ENCODE data around the gene LKAAEAR1.
"Not testable (repeated sequence)": the region's sequence is repeated elsewhere in the genome, so short reads cannot be mapped to it uniquely, and the experiment has no call there.

The LKAAEAR1 gene

DNA sequence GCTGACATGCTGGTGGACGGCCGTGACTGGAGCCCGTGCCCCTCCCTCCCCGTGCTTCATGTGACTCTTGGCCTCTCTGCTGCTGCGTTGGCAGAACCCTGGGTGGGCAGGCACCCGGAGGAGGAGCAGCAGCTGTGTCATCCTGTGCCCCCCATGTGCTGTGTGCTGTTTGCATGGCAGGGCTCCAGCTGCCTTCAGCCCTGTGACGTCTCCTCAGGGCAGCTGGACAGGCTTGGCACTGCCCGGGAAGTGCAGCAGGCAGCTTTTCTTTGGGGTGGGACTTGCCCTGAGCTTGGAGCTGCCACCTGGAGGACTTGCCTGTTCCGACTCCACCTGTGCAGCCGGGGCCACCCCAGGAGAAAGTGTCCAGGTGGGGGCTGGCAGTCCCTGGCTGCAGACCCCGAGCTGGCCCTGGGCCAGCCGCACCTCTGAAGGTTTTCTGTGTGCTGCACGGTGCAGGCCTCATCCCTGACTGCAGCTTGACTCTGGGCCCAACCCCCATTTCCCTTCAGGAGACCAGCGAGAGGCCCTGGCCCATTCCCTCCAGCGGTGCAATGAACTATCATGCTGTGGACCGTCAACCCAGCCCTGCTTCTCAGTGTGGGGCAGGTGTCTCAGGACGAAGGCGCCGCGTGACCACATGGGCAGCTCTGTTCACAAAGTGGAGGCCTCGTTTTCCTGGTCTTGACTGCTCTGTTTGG is 15.0 kb upstream of the LKAAEAR1 start:
- DNase-seq (ENCODE audit: low read depth in 2 of 3, low spot score in 1 of 3): no peak

DNA sequence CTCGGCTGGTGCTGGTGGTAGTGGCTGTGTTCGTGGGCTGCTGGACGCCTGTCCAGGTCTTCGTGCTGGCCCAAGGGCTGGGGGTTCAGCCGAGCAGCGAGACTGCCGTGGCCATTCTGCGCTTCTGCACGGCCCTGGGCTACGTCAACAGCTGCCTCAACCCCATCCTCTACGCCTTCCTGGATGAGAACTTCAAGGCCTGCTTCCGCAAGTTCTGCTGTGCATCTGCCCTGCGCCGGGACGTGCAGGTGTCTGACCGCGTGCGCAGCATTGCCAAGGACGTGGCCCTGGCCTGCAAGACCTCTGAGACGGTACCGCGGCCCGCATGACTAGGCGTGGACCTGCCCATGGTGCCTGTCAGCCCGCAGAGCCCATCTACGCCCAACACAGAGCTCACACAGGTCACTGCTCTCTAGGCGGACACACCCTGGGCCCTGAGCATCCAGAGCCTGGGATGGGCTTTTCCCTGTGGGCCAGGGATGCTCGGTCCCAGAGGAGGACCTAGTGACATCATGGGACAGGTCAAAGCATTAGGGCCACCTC is 14.3 kb upstream of the LKAAEAR1 start:
- DNase-seq (ENCODE audit: low read depth in 2 of 3, low spot score in 1 of 3): no peak

DNA sequence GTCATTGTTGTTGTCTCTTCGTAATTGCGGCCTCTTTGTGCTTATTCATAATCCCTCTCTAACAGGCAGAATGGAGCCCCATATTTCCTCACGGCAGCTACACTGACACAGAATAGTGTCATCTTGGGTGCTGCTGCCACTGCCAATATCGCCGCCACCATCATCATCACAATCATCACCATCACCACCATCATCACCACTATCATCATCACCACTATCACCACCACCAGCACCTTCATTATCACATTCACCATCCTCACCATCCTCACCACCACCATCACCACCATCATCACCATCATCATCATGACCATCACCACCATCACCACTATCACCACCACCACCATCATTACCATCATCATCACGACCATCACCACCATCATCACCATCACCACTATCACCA is 12.3 kb upstream of the LKAAEAR1 start:
- no peak for DNase-seq (ENCODE audit: low read depth in 2 of 3, low spot score in 1 of 3)

DNA sequence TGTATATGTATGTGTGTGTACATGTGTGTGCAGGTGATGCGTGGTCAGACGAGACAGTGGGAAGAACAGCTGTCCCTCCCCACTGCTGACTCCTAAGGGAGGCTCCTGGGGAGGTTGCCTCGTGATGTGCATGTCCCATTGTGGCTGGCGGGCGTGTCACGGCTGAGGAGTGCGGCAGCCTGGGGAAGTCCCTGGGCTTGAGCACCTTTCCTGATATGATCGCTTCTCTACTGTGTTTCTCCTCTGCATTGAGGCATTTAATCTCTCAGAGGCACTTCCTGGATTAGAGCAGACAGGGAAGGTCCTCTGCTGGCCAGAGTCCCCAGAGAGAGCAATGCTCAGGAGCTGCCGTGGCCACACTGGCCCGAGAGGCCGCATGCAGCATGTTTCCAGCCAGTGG is 11.7 kb upstream of the LKAAEAR1 start:
- no peak for DNase-seq (ENCODE audit: low read depth in 2 of 3, low spot score in 1 of 3)

DNA sequence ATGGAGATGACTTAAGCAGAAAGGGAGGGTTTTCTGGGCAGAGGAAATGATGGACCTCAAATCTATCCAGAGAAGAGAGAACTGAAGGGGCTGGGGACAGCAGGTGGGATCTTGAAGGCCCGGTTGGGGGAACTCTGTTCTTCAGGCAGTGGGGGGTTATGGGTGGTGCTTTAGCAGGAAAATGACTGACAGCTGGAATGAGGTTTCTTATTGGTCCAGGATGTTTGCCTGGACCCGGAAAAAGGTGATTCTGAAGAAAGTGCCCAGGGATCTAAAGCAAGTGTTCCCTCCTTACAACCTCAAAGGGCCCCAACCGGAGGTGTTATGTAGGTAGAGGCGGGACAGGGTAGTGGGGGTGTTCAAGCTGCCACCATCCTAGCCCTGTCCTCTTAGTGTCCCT is 11.3 kb upstream of the LKAAEAR1 start:
- no peak for DNase-seq (ENCODE audit: low read depth in 2 of 3, low spot score in 1 of 3)

DNA sequence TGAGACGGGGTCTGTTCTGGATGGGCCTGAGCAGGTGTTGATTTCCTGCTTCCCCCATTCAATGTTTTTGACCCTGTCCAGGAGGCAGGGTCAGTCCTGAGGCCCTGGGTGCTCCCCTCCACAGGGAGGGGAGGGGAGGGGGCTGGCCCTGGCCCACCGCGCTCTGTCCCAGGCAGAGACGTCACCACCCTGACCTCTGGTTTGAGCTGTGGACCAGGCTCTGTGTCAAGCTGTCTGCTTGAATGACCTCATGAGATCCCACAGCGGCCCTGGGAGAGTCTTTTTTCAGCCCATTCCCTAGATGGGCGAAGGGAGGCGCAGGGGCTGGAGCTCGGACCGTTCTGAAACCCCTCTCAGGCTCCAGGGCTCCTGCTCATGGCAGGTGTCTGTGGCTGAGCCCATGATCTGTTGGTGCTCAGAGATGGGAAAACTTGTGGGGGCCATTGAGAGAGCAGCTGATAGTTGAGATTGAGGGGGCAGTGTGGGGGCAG is 8.9 kb upstream of the LKAAEAR1 start:
- DNase-seq (ENCODE audit: low read depth in 2 of 3, low spot score in 1 of 3): no peak

DNA sequence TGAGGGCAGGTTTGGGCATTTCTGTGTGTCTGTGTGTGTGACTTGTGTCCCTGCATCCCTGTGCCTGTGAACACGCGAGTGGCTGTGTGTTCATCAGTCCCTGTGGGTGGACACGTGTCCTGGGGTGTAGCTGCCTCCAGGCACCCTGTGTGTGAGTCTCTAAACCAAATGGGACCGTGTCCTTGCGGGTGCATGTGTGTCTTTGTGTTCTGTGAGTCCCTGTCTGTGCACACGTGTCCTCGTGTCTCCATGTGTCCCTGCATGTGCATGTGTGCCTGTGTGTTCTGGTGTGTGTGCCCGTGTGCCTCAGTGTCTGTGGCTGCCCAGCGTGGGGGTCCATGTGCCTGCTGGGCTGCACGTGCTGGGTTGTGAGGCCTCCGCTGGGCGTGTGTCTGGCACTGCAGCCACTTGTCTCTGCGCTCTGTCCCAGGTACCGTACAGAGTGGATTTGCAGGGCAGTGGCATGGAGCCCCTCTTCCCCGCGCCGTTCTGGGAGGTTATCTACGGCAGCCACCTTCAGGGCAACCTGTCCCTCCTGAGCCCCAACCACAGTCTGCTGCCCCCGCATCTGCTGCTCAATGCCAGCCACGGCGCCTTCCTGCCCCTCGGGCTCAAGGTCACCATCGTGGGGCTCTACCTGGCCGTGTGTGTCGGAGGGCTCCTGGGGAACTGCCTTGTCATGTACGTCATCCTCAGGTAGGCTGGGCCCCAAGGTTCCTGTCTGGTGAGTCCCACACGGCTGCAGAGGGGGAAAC is 8.2 kb upstream of the LKAAEAR1 start:
- DNase-seq (ENCODE audit: low read depth in 2 of 3, low spot score in 1 of 3): no peak

DNA sequence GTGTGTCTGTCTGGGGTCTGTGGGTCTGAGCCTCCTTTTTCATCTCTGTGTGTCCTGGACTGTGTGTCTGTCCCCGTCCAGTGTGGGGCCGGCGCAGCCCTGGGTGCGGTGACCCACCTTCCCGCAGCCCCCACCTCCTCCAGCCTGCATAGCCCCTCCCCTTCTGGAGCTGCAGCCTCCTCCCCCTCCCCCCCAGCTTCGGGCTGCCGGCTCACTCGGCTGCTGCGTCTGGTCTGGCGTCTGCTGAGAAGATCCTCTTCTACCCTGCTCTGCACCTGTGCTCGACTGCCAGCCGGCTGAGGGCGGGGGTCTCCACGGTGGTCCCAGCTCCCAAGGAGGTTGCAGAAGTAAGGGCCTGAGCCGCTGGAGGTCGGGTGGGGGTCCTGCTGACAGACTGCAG is 7.6 kb upstream of the LKAAEAR1 start:
- DNase-seq (ENCODE audit: low read depth in 2 of 3, low spot score in 1 of 3): no peak

DNA sequence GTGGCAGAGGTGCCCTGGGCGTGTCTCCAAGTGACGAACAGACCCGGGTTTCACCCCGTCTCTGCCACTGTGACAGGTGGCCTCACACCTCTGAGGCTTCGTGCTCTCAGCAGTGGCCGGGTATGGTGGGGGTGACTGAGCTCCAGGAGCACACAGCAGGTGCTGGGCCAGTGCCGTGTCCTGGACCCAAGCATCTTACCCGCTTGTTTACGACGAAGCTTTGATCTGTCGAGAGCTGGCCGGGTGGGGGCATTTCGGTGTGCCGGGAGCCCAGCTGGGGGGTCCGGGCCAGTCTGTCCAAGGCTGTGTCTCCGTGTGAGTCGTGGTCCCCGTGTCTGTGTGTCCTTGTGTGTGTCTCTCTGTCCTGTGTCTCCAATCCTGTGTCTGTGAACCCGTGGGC is 7.1 kb upstream of the LKAAEAR1 start:
- DNase-seq (ENCODE audit: low read depth in 2 of 3, low spot score in 1 of 3): no peak

DNA sequence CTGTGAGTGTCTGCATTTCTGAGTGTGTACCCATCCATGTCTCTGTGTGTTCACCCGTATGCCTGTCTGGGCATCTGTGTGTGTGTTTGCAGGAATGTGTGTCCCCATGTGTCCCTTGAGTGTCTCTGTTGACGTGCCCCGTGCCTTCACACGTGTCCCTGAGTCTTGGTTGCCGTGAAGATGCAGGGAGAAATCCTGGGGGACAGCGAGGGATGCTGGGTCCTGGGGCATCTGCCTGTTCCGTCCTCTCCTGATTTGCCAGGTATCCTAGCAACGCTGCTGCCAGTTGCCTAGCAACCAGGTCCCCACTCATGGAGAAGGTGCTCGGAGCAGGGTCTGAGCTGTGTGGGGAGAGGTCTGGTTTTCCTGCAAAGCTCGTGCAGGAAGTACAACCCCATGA is 6.0 kb upstream of the LKAAEAR1 start:
- no peak for DNase-seq (ENCODE audit: low read depth in 2 of 3, low spot score in 1 of 3)

DNA sequence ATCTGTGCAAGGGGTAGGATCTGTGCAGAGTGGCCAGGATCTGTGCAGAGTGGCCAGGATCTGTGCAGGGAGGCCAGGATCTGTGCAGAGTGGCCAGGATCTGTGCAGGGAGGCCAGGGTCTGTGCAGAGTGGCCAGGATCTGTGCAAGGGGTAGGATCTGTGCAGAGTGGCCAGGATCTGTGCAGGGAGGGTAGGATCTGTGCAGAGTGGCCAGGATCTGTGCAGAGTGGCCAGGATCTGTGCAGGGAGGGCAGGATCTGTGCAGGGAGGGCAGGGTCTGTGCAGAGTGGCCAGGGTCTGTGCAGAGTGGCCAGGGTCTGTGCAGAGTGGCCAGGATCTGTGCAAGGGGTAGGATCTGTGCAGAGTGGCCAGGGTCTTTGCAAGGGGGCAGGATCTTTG is 4.4 kb upstream of the LKAAEAR1 start:
- not testable (repeated sequence) for DNase-seq (ENCODE audit: low read depth in 2 of 3, low spot score in 1 of 3)

DNA sequence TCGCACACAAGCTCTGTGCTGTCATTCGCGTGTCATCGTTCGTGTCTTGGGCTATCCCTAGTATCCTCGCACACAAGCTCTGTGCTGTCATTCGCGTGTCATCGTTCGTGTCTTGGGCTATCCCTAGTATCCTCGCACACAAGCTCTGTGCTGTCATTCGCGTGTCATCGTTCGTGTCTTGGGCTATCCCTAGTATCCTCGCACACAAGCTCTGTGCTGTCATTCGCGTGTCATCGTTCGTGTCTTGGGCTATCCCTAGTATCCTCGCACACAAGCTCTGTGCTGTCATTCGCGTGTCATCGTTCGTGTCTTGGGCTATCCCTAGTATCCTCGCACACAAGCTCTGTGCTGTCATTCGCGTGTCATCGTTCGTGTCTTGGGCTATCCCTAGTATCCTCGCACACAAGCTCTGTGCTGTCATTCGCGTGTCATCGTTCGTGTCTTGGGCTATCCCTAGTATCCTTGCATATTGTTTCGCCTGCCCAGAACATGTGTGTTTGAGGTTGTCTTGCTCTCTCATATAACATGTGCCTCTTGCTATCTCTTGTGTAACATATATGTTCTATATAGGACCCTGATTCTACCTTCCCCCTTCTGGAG is 3.1 kb upstream of the LKAAEAR1 start:
- not testable (repeated sequence) for DNase-seq (ENCODE audit: low read depth in 2 of 3, low spot score in 1 of 3)

DNA sequence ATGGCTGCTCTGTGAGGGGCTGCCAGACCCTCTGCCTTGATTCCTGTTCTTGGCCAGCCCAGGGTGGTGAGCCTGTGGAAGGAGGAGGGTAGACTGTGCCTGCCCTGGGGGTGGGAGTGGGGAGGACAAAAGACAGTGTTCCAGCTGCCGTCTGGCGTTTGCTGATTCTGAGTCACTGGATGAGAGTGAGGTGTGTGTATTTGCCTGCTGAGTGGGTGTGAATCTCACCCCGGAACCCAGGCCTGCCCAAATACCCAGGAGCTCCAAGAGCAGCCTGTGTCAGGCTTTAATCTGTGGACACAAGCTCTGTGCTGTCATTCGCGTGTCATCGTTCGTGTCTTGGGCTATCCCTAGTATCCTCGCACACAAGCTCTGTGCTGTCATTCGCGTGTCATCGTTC is 2.6 kb upstream of the LKAAEAR1 start:
- no peak for DNase-seq (ENCODE audit: low read depth in 2 of 3, low spot score in 1 of 3)

DNA sequence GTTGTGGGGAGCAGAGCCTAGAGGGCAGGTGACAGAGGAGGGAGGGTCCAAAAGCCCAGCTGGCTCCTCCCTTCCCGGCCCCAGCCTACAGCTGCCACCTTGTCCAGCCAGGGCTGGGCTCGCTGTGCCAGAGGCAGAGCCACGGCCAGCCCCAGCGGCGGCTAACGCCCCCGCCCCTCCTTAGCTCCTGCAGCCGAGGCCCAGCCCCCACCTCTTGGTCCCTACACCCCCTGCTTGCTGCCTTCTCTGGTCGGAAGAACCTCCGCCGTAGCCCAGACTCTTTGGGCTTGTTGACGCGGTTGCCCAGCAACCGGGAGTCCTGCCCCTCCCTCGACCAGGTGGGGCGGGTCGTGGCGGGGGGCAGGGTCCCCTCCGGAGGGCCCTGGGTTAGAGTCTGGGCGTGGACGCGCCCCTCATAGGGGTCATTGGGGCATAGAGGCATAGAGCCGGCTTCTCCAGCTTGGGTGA is 521 bp upstream of the LKAAEAR1 start:
- DNase-seq (ENCODE audit: low read depth in 2 of 3, low spot score in 1 of 3): no peak

DNA sequence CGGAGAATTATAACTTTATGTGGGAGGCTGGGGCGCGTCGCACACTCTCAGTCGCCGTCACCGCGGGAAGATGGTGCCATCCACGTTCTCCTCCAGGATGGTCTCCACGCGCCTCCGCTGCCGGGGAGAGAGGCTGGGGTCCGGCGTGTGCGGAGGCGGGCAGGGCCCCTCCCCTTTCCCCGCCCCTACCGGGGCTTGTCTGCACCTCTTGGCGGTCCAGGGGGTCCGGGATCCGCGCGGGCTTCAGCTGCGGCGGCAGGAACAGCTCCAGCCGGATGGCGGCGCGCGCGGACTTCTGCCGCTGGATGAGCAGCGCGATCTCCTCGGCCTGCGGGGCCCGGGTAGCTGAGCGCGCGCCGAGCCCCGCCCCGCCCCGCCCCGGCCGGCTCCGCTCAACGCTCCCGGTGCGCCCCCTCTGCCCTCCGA is 807 bp downstream of the LKAAEAR1 start:
- peak; percentile 36 to 70 (median 60) for DNase-seq (ENCODE audit: low read depth in 2 of 3, low spot score in 1 of 3)

DNA sequence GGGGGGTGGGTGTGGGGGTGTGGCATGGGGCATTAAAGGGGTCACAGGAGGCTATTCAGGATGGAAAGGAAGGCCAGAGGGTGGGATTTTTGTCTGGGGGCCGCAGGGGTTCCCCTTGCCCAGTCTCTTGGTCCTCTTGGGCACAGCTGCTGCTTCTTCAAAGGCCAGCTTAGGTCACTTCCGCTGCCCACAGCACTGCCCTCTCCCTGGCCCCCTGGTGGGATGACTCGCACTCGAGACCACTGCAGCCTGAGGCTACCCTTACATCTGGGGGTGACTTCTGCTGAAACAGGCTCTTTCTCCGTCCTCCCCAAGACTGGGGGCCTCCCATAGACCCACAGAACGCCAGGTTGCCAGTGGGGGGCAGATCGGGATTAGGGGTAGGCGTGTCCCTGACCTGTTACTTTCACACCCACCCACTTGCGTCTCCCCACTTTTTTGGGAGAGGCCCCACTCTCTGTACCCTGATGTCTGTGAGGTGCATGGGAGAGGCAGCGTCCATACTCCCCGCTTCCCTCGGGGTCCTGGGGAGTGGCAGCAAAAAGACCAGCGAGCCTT is 1.3 kb downstream of the LKAAEAR1 start:
- no peak for DNase-seq (ENCODE audit: low read depth in 2 of 3, low spot score in 1 of 3)

DNA sequence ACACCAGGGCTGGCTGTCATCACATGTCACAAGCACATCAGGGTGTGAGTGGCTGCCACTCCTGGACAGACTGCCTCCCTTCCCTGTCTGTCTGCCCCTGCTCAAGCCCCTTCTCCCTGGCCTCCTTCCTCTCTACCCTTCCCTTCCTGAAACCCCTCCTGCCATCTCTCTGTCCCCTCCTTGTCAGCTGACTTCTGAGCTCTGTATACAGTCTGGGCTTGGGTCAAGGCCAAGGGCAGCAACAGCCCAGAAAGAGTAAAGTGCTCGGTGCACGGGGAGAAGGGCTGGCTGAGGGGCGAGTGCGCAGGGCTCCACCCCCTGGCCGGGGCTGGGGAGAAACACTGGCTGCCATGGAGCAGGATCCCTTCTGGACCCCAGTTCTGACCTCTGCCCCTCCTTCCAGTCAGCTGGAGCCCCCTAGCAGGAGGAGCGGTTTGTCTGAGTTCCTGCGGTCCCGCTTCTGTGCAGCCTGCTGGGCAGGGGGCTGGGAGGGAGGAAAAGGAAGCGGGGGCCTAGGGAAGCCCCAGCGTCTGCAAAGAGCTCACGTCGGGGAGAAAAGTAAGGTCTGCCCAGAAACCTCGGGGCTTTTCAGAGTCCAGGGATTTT is 2.0 kb downstream of the LKAAEAR1 start:
- DNase-seq (ENCODE audit: low read depth in 2 of 3, low spot score in 1 of 3): no peak

DNA sequence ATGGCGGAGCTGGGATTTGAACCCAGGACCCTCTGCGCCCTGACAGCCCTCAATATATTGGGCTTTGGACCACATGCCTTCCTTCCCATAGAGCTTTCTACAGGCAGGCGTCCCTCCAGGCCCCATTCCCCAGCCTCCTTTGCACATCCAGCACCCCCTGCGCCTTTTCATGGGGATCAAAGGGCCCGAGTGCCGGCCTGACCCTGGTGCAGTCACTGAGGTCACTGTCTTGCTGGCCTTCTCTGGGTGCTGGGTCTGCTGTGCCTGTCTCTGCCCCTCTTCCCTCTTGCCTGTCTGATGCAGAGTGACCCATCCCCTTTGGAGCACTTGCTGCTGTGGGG is 2.6 kb downstream of the LKAAEAR1 start:
- no peak for DNase-seq (ENCODE audit: low read depth in 2 of 3, low spot score in 1 of 3)

DNA sequence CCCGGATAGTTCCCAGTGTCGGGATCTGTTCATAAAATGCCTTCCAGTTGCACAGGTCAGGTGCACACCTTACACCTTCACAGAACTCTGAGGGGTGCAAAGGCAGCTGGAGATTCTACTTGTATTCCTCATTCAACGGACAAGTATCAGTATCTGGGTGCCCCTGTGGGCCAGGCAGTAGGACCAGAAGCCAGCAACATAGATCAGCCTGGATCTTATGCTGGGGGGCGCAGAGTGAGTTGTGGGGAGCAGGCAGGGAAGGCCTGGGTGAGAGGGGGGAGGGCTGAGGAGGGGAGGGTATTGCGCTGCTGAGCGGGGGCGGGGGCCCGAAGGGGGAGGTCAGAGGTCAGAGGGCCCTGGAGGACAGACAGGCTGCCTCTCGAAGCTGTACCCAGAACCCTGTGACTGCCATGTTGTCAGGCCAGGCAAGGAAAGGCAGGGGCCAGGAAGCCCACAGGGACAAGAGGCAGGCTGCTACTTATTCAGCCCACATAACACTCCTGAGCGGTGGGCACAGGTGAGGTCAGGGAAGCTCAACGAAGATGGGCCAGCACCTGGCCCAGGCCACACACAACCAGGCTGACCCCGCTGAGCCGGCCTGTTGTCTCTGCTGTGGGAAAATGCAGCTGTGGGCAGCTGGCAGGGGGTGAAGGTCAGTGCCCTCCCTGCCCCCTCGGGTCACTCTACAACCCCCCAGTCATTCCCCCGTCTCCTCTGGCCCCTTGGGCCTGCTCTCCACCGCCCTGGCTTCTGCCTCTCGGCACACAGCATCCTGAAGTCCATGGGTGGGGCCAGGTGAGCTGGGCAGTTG is 3.2 kb downstream of the LKAAEAR1 start:
- no peak for DNase-seq (ENCODE audit: low read depth in 2 of 3, low spot score in 1 of 3)

DNA sequence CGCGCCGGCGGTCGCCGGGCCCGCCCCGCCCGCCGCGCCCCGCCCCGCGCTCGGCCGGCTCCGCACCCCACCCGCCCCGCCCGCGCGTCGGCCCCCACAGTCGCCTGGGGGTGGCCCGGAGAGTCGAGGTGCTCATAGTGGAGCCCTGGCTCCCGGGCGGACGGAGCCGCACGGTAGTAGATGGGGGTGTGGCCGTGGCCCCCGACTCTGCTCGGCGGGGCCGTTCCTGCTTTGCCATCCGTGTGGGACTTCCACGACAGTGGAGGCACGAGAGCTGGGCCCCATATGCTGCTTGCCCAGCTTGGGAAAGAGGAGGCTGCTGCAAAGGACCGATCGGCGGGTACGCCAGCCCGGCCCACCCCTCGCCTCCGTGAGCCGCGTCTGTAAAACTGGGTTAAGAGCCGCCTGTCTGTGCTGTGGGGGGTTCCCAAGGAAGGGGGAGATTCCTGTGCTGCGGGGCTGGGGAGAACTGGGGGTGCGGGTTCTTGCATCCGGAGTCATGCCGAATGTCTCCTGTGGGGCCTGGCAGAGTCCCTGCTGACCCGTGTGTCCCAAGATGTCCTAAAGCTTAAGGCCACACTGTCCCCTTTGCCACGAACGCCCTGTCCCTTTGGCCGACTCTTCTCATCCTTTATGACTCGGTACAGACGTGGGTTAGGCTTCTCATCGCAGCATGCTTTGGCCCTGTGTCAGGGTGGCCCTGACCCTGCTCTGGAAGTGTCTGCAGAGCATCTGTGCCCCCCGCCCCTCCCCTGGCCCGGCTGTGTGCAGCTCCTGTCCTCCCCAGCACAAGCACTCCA is 4.0 kb downstream of the LKAAEAR1 start, which contains the start of gene OPRL1:
OPRL1 (plus strand) TSS at position 70 of the 800 bp plus-strand sequence. CDS start 12,639 bp downstream, outside the sequence.
- DNase-seq (ENCODE audit: low read depth in 2 of 3, low spot score in 1 of 3): no peak
